HG03159 (cell line): Measurements from ENCODE around the gene SLX4IP.

Experiments
- ATAC-seq: cut with Tn5 transposase; IDR thresholded peaks from one replicate; pipeline ENCODE4 v1.9.1; 2021; ENCODE audit warnings: mild to moderate bottlenecking, moderate library complexity; ENCODE audit not compliant: unreplicated experiment

The SLX4IP gene

GRCh38 chr20:10465135-10465534, 30.0 kb downstream of the SLX4IP start:
- no peak for ATAC-seq

DNA sequence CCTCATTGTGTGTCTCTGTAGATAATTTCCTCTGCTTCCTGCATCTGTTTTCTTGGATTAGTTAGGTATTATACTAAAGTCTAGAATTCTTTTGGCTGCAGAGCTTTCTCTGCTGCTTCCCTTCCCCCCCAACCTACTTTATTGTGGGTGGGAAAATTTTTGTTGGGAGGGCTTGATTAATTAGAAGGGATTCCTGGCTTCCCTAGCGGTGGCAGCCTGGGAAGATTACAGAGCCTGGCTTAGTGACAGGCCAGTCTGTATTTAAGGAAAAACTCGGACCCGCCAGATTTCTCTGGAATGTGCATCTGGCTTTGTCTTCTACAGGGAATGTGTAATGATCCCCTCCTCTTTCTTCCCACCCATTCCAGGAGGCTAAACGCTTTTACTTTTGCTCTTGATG, 31.2 kb downstream of the SLX4IP start:
- ATAC-seq, result no peak

DNA sequence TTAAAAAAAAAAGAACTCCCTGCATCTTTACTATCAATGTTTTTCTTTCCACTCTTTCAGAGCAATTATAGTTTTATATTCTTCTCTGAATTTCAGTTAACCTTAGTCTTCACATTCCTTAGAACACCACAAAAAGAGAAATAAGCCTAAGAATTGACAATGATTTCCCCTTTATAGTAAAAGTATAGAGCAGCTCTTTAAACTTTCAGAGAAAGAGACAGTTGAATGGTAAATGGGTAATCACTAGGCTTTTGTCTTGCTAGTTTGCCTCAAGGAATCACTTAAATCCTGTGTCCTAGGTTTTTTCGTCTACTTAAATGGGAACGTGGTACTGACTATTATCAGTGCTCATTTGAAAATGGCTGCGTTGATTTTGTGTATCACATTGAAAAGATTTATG, 31.8 kb downstream of the SLX4IP start:
- ATAC-seq, result no peak

GRCh38 chr20:10467681-10468339, 32.7 kb downstream of the SLX4IP start:
- no peak for ATAC-seq

GRCh38 chr20:10468340-10468845, 33.3 kb downstream of the SLX4IP start:
- ATAC-seq, result no peak

- ATAC-seq, result no peak
These were observed 34.0 kb downstream of the SLX4IP start for GRCh38 chr20:10469056-10469455.

GRCh38 chr20:10469599-10469998, 34.5 kb downstream of the SLX4IP start:
- peak; percentile 52 for ATAC-seq

- ATAC-seq, result no peak
These were observed 35.2 kb downstream of the SLX4IP start for GRCh38 chr20:10470276-10470675.

- no peak for ATAC-seq
These were observed 37.8 kb downstream of the SLX4IP start for GRCh38 chr20:10472871-10473270.

GRCh38 chr20:10474606-10475184, 39.6 kb downstream of the SLX4IP start:
- no peak for ATAC-seq

DNA sequence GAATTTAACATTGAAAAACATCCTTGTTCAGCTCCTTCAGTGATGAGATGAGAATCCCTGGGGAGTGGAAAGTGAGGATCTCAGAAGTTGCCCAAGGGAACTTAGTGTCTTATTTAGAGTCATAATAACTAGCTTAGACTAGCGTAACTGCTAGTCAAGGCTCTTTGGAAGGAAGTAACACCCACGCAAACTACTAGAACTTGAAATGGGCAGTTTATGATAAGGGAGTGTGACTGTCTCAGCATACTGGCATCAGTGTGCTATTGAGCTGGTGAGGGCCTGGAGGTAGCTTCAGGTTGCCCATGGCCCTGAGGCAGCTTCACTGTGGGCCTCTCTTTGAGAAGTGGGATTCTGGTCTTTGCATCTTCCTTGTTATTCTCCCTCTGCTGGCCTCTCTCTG, 40.1 kb downstream of the SLX4IP start:
- ATAC-seq, result no peak

DNA sequence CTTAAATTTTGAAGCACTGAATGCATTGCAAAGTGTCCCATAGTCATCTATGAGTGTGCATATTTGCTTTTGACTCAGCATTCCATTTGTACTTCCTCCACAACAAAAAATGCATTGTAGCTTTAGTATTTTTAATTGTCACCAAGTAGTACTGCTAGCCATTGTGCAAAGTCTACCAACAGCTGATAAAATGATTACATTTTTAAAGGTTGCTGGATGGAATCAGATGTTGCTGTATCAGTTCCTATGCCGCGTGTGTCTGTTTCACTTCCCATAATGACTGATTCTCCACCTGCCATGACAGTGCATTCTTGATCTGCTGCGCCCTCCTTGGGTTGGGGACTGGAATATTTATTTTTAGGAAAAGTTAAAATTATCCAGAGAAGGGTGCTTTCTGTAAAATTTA, 41.2 kb downstream of the SLX4IP start:
- ATAC-seq, result peak; percentile 78

GRCh38 chr20:10478205-10478604, 43.1 kb downstream of the SLX4IP start:
- ATAC-seq, result peak; percentile 75

GRCh38 chr20:10478930-10479329, 43.8 kb downstream of the SLX4IP start:
- ATAC-seq, result no peak

DNA sequence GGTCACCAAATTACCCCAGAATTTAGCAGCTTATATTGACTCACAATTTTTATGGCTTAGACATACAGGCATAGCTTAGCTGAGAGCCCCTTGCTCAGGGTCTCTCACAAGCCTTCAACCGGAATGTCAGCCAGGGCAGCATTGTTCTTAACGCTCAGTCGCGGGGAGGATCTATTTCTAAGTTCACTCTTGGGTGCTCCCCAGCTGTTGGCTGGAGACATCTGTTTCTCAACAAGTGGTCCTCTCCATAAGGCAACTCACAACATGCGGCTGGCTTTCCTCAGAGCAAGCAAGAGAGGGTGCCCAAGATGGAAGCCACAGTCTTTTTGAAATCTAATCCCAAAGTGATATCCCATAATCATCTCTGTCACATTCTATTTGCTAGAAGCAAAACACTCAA, 46.6 kb downstream of the SLX4IP start:
- no peak for ATAC-seq

- ATAC-seq, result no peak
These were observed 48.6 kb downstream of the SLX4IP start for GRCh38 chr20:10483691-10484090.

DNA sequence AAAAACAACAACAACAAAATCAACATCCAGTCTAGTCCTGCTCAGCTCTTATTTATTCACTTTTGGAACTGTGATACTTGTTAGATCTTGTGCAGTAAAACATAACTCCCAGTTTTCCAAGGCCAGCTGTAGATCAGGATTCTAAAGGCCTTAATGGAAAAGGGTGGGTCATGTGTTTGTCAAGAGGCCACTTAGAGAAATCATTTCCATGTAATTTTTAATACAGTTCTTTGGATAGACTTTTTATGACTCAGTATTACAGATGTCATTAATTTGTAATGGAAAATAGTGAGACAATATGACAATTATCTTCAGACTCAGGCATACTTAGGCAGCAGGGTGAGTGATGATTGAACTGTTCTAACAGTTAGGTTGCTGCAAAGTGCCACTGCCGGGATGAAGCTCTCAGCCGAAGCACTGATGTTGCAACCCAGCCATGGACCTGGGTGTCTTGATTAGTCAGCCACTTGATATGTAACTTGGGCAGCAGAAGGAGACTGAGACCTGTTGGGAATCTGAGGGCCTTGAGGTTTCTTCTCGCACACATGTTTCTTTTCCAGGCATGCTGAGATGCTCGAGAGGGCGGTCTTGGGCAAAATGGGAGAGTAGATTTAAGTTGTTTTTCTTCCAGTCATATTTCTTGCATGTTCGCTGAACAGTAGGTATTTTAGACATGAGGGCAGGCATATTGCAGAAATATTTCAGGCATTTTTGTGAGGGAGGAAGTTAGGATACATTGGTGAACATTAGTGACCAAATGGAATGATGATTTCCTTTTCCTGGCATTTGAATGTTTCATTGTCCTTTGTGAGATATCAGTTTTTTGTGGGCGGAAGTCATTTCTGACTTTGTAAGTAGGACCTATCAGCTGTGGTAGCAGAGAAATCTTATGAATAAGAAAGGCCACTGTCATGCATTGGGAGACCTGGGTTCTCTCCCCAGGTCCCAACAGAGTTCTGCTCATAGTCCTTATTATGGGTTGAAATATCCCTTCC, 52.3 kb downstream of the SLX4IP start:
- no peak for ATAC-seq

GRCh38 chr20:10488534-10488933, 53.4 kb downstream of the SLX4IP start:
- no peak for ATAC-seq

DNA sequence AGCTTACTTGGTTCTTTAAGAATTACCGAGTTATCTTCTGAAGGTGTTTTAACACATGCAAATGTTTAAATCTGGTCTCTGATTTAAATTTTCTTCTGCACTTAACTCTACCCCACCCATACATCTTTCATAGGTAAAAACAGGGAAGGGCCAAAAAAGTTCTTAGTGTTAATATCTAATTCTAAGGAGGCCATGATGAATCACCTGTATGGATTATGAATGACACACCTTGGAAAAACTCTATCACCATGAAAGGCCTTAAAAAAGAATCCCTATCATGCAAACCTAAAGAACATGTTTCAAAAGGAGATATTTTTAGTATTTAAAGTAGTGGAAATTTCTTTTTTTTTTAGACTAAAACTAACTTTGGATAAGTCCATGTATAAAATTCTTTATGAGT, 54.7 kb downstream of the SLX4IP start:
- no peak for ATAC-seq

- no peak for ATAC-seq
These were observed 55.2 kb downstream of the SLX4IP start for GRCh38 chr20:10490257-10490656.

DNA sequence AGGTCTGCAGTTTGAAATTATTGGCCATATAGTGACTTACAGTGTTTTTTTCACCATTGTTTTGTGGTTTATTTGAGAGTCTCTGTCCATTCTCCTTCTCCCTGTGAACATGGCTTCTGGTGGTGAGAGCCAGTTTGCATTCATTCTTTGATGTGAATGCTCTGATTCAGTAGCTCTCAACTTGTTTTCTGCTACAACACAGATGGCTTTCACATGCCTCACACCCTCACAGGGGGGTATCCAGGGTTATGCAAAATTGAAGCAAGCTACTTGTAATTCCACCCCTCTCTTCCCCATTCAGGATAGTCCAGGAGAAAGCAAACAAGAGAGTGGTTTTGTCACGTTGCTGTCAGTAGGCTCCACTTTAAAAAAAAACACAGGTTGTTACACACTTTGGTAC, 55.6 kb downstream of the SLX4IP start:
- ATAC-seq, result no peak

- no peak for ATAC-seq
These were observed 57.0 kb downstream of the SLX4IP start for GRCh38 chr20:10492065-10492464.
